Transverse colon (tissue), 4 donors: ENCODE measurements around the gene THAP6. TPM values are rescaled to one million over a fixed set of nuclear protein-coding genes. Genes with fewer than 3 reads are reported as not detected.

Experiments used
- DNase-seq: peaks from one replicate; pipeline ENCODE4 v3.0.0-alpha.2; 2019
- H3K27ac ChIP-seq, 4 donors: fragments of 200-600 bp; sonication (generic); 2 replicates each; pipeline ENCODE4 v1.5.1; 2016 to 2018; ENCODE audit warnings: inconsistent platforms in 4 of 4
- H3K27me3 ChIP-seq: fragments of 200-600 bp; sonication (generic); 2 replicates; pipeline ENCODE4 v1.5.1; 2017; ENCODE audit warnings: inconsistent platforms
- H3K36me3 ChIP-seq, 4 donors: fragments of 200-600 bp; sonication (generic); 2 replicates each; pipeline ENCODE4 v1.5.1; 2017 to 2019; ENCODE audit warnings: inconsistent platforms in 4 of 4
- H3K4me1 ChIP-seq, 4 donors: fragments of 200-600 bp; sonication (generic); 2 replicates each; pipeline ENCODE4 v1.5.1; 2017 to 2020; ENCODE audit warnings: inconsistent platforms in 4 of 4
- H3K4me3 ChIP-seq, 4 donors: fragments of 200-600 bp; sonication (generic); 1 replicate in 1 of 4; 2 replicates in 3 of 4; pipeline versions ENCODE4 v1.5.1 to v1.6.1; 2017 to 2019; ENCODE audit warnings: inconsistent platforms in 4 of 4
- H3K9me3 ChIP-seq, 2 donors: fragments of 200-600 bp; sonication (generic); 2 replicates each; pipeline ENCODE4 v1.5.1; 2017 to 2019; ENCODE audit warnings: inconsistent platforms in 2 of 2
- EP300 ChIP-seq: sonication (generic); formaldehyde crosslinking; IDR thresholded peaks from one replicate; pipeline ENCODE4 v1.6.1; 2017; ENCODE audit warnings: antibody characterized with exemption, low read depth
- POLR2A ChIP-seq: fragments of 450-650 bp; IDR thresholded peaks from one replicate; pipeline ENCODE4 v1.6.1; 2016; ENCODE audit warnings: antibody characterized with exemption, mild to moderate bottlenecking, moderate library complexity
- POLR2AphosphoS5 ChIP-seq, 3 donors: sonication (generic); formaldehyde crosslinking; IDR thresholded peaks; one replicate each; pipeline ENCODE4 v1.6.1; 2016; ENCODE audit warnings: antibody characterized with exemption in 3 of 3
- WGBS, 2 donors: methylation state at CpG; one replicate each; pipeline ENCODE4 v1.1.5; 2018; ENCODE audit warnings: low coverage in 1 of 2; 5-methylcytosine and 5-hydroxymethylcytosine counted together
- in situ Hi-C, 4 donors: fragments of 200-750 bp; cut with MboI; loops; one replicate each; pipeline versions ENCODE4 v1.15.0 to v1.15.1; 2017; ENCODE audit warnings: low sequenced_read_pairs in 3 of 4, low pct_ligation_motif_present in 1 of 4, low pct_unique_long_range_greater_than_20kb in 1 of 4
- intact Hi-C: fragments of 100-400 bp; cut with DNase I; formaldehyde crosslinking; loops from one replicate; pipeline ENCODE4 v1.15.1; 2023; ENCODE audit warnings: low total_unique reads
- total RNA-seq, 4 donors: library from RNA; depleted of rRNA; stranded (reverse); fragments of >200 nt; gene quantifications; one replicate each; pipeline ENCODE4 v1.1.0, GENCODE V29; 2016
- TF ChIP-seq, protein P1 (sequence below), 5 experiments: fragments of 200-600 bp in 3 of 5; fragments of 450-650 bp in 2 of 5; sonication (generic) in 3 of 5; IDR thresholded peaks; 1 replicate in 2 of 5; 2 replicates in 3 of 5; pipeline ENCODE4 v1.5.1; 2016 to 2017; ENCODE audit warnings: antibody characterized with exemption in 5 of 5, inconsistent platforms in 3 of 5, mild to moderate bottlenecking in 2 of 5, moderate library complexity in 1 of 5

Gene THAP6
- total RNA-seq, 4 donors from 2014 or later, result 16.8 to 39.6 (median 27.6) TPM

DNA sequence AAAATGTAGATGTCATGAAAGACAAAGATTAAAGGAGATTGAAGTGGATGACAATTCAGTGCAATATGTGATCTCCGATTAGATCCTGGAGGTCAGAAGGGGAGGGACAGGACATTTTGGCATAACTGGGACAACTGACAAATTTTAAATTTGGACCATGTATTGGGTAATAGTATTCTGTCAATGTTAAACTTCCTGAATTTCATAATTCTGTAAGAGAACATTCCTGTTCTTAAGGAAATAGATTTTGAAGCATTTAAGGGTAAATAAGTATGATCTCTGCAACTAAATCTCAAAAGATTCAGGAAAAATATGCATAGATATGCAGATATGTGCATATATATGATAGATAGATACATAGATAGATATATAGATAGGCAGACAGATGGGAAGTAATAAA, 52.6 kb downstream of the THAP6 start:
- in situ Hi-C loops (loop anchor here in 1 of 4 donors (10.0 kb wide), 1 partner anchor 288 kb away; no protein-coding TSS in a partner anchor), intact Hi-C loops (no loop called here)
- Histone ChIP-seq H3K27ac (no peak overlapping the region), H3K4me1 (no peaks in the 10 kb centered on the region), H3K27me3 (no peaks in the 10 kb centered on the region), H3K4me3 (no peak overlapping the region), H3K9me3 (no peaks in the 10 kb centered on the region), H3K36me3 (no peaks in the 10 kb centered on the region)
- WGBS, 2 donors, result 75 to 78% methylated on average over 1 of the region's 1 CpG
- no peak for DNase-seq
- TF ChIP-seq POLR2A, result no peak

DNA sequence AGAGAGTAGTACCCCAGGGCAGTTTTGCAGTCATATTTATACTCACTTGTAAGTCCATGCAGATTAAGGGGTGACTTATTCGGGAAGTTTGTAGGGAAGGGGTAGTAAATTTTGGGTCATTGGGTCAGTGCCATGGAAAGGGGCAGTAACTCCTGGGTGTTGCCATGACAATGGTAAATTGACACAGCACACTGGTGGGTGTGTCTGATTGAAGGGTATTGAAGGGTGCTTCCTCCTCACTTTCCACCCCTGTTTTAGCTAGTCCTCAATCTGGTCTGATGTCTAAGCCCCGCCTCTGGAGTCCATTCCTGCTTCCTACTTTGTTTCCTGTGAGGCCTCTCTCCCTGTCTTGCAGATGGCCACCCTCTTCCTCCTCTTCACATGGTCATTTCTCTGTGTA, 53.5 kb downstream of the THAP6 start:
- intact Hi-C loops, result no loop called here
- in situ Hi-C loops, result loop anchor here in 1 of 4 donors (10.0 kb wide), 1 partner anchor 287 kb away; no protein-coding TSS in a partner anchor
- no peak overlapping the region for H3K4me3 ChIP-seq
- no peaks in the 10 kb centered on the region for H3K36me3 ChIP-seq
- H3K27ac ChIP-seq, result no peak overlapping the region
- no peak for DNase-seq
- no peak for TF ChIP-seq POLR2A
- no peak for TF ChIP-seq POLR2AphosphoS5 (IDR thresholded peaks at IDR 0.05)
- TF ChIP-seq, protein P1, sequence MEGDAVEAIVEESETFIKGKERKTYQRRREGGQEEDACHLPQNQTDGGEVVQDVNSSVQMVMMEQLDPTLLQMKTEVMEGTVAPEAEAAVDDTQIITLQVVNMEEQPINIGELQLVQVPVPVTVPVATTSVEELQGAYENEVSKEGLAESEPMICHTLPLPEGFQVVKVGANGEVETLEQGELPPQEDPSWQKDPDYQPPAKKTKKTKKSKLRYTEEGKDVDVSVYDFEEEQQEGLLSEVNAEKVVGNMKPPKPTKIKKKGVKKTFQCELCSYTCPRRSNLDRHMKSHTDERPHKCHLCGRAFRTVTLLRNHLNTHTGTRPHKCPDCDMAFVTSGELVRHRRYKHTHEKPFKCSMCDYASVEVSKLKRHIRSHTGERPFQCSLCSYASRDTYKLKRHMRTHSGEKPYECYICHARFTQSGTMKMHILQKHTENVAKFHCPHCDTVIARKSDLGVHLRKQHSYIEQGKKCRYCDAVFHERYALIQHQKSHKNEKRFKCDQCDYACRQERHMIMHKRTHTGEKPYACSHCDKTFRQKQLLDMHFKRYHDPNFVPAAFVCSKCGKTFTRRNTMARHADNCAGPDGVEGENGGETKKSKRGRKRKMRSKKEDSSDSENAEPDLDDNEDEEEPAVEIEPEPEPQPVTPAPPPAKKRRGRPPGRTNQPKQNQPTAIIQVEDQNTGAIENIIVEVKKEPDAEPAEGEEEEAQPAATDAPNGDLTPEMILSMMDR (IDR thresholded peaks at IDR 0.05), result no peak
- TF ChIP-seq EP300, result no peak
- no peaks in the 10 kb centered on the region for H3K4me1 ChIP-seq
- no peaks in the 10 kb centered on the region for H3K27me3 ChIP-seq
- H3K9me3 ChIP-seq, result no peaks in the 10 kb centered on the region
- 79 to 85% methylated on average over 2 of the region's 2 CpGs for WGBS, 2 donors

Other genes starting within 250 kb of the THAP6 start
- 10 to 100 TPM in 3 of 4 donors, 1 to 10 TPM in 1; 5.2 to 34.8 (median 22.4) TPM for gene RCHY1, start 70 bp upstream of the THAP6 start, total RNA-seq
- gene ODAPH, start 41.6 kb downstream of the THAP6 start, total RNA-seq, result not detected
- gene CDKL2, start 116.1 kb downstream of the THAP6 start, total RNA-seq, result 1 to 10 TPM in 2 of 4 donors, under 1 TPM in 1, not detected in 1; 0.79 to 7.6 (median 1.2) TPM
- gene G3BP2, start 158.9 kb downstream of the THAP6 start, total RNA-seq, result 100 to 1,000 TPM in 2 of 4 donors, 10 to 100 TPM in 2; 50.7 to 110 (median 88.0) TPM
- gene USO1, start 210.1 kb downstream of the THAP6 start, total RNA-seq, result 100 to 1,000 TPM in 1 of 4 donors, 10 to 100 TPM in 3; 24.3 to 110 (median 61.0) TPM